CD4-positive, CD25-positive, alpha-beta regulatory T cell (primary cell): ENCODE results near the gene TAGLN3. TPM values are rescaled to one million over a fixed set of nuclear protein-coding genes. Genes with fewer than 3 reads are reported as not detected.
"Not testable (repeated sequence)": the region's sequence is repeated elsewhere in the genome, so short reads cannot be mapped to it uniquely, and the experiment has no call there.

Experiments used
- ATAC-seq, 2 donors: fragments of 150-1000 bp; cut with Tn5 transposase; one replicate each; pipeline ENCODE4 v1.10.0; 2021; ENCODE audit warnings: low read depth in 2 of 2, moderate number of reproducible peaks in 2 of 2, moderate library complexity in 1 of 2
- DNase-seq, 3 donors: peaks; one replicate each; pipeline versions ENCODE4 v3.0.0 to v3.0.0-alpha.2; 2012 to 2022; ENCODE audit warnings: mixed read lengths in 1 of 3
- H3K27ac ChIP-seq: one replicate; pipeline ENCODE4 v1.7.0; 2013; ENCODE audit warnings: mild to moderate bottlenecking, low read length; ENCODE audit not compliant: insufficient read depth, poor library complexity, severe bottlenecking
- H3K27me3 ChIP-seq: one replicate; pipeline ENCODE4 v1.7.0; 2013; ENCODE audit warnings: low read length; ENCODE audit not compliant: control insufficient read depth, insufficient read depth
- H3K36me3 ChIP-seq: one replicate; pipeline ENCODE4 v1.7.0; 2013; ENCODE audit warnings: mild to moderate bottlenecking, low read length, moderate library complexity; ENCODE audit not compliant: control insufficient read depth, insufficient read depth
- H3K4me1 ChIP-seq: 2 replicates; pipeline ENCODE4 v1.7.0; 2013; ENCODE audit warnings: mild to moderate bottlenecking, low read length; ENCODE audit not compliant: insufficient read depth, control insufficient read depth, poor library complexity, severe bottlenecking
- H3K4me3 ChIP-seq: one replicate; pipeline ENCODE4 v1.7.0; 2013; ENCODE audit warnings: low read depth, mild to moderate bottlenecking, low read length, moderate library complexity
- H3K9me3 ChIP-seq, 2 experiments: 1 replicate in 1 of 2; 2 replicates in 1 of 2; pipeline ENCODE4 v1.7.0; 2013; ENCODE audit warnings: low read length in 2 of 2, mild to moderate bottlenecking in 1 of 2, moderate library complexity in 1 of 2; ENCODE audit not compliant: control insufficient read depth in 2 of 2
- H3K27ac Mint-ChIP-seq, 3 donors: one replicate each; pipeline ENCODE4 v1.8.0; 2020 to 2022; ENCODE audit warnings: mild to moderate bottlenecking in 3 of 3, mixed read lengths in 3 of 3, moderate library complexity in 2 of 3
- H3K27me3 Mint-ChIP-seq: one replicate; pipeline ENCODE4 v1.8.0; 2022; ENCODE audit warnings: mild to moderate bottlenecking, mixed read lengths
- H3K36me3 Mint-ChIP-seq: one replicate; pipeline ENCODE4 v1.8.0; 2020; ENCODE audit warnings: mixed read lengths
- H3K4me1 Mint-ChIP-seq, 4 donors: one replicate each; pipeline ENCODE4 v1.8.0; 2020 to 2022; ENCODE audit warnings: mixed read lengths in 4 of 4, mild to moderate bottlenecking in 1 of 4
- H3K4me3 Mint-ChIP-seq, 4 donors: one replicate each; pipeline ENCODE4 v1.8.0; 2020 to 2022; ENCODE audit warnings: mild to moderate bottlenecking in 4 of 4, mixed read lengths in 4 of 4, moderate library complexity in 3 of 4
- H3K9me3 Mint-ChIP-seq, 7 donors: one replicate each; pipeline ENCODE4 v1.8.0; 2020 to 2022; ENCODE audit warnings: mixed read lengths in 7 of 7, mild to moderate bottlenecking in 3 of 7, moderate library complexity in 2 of 7
- polyA plus RNA-seq, 4 donors: library from polyadenylated mRNA; unstranded; fragments of 300-500 nt; fragmentation: Illumina TruSeq; gene quantifications; one replicate each; pipeline ENCODE4 v1.2.3, GENCODE V29; 2021
- total RNA-seq: library from RNA; stranded (reverse); gene quantifications from one replicate; pipeline ENCODE4 v1.2.3, GENCODE V29; 2022

The TAGLN3 gene
- total and polyA plus RNA-seq, 5 donors from 2014 or later: not detected

GRCh38 chr3:112030901-112031300 lies 32.2 kb downstream of the TAGLN3 start:
- Mint-ChIP-seq H3K4me3 (no peak overlapping the region), H3K27me3 (peaks cover 10% of the 10 kb centered on the region), H3K36me3 (no peaks in the 10 kb centered on the region), H3K9me3 (peaks cover 0 to 12% (median 0%) of the 10 kb centered on the region in 7 donors), H3K27ac (no peak overlapping the region), H3K4me1 (no peaks in the 10 kb centered on the region)
- no peak overlapping the region for H3K27ac ChIP-seq
- no peaks in the 10 kb centered on the region for H3K4me1 ChIP-seq
- no peak for ATAC-seq
- H3K4me3 ChIP-seq: no peak overlapping the region
- no peak for DNase-seq
- no peaks in the 10 kb centered on the region for H3K9me3 ChIP-seq
- H3K36me3 ChIP-seq: no peaks in the 10 kb centered on the region
- H3K27me3 ChIP-seq: peaks cover 5% of the 10 kb centered on the region

DNA sequence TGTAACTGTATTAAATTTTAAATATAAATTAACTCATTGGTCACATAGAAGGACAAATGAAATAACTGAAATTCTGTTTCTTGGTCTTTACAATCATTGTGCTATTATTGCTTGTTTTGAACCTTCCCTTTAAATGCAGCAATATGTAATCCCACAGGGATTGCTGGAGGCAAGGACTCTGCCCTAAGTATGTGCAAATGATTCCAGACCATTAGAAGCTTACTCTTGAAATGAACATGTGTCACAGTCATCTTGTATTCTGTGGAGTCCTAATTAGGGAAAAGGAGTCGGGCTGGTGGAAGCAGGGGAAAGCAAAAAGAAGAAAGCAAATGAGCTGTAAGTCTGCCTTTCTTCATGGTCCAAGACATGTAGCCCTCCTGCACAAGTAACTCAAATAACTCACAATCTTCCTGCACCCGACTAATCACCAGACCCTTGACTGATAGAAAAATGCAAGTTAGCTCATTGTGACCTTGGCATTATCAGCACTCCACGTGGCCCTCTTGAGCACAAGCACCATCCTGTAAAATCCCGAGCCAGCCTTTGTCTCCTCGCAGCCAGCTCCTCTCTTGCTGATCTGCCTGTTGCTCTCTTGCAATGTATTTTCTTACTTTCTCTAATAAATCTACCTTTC lies 33.5 kb downstream of the TAGLN3 start:
- Mint-ChIP-seq H3K36me3 (no peaks in the 10 kb centered on the region), H3K4me3 (no peak overlapping the region)

GRCh38 chr3:112034436-112034835 lies 35.7 kb downstream of the TAGLN3 start, which contains the start of gene TMPRSS7:
TSS of gene TMPRSS7 (plus strand) at chr3:112034736. CDS start at chr3:112034846, 110 bp downstream.
- H3K27me3 ChIP-seq: peaks cover 6% of the 10 kb centered on the region
- no peaks in the 10 kb centered on the region for H3K4me1 ChIP-seq
- no peaks in the 10 kb centered on the region for H3K36me3 Mint-ChIP-seq
- H3K9me3 ChIP-seq: no peaks in the 10 kb centered on the region
- peaks cover 12% of the 10 kb centered on the region for H3K27me3 Mint-ChIP-seq
- no peak within 1 kb of the TSS for H3K4me3 ChIP-seq
- no peak within 1 kb of the TSS for H3K27ac ChIP-seq
- DNase-seq (no peak), ATAC-seq (no peak)
- H3K36me3 ChIP-seq: no peaks in the 10 kb centered on the region
- no peak within 1 kb of the TSS for H3K4me3 Mint-ChIP-seq
- no peak within 1 kb of the TSS for H3K27ac Mint-ChIP-seq
- H3K9me3 Mint-ChIP-seq: peaks cover 0 to 12% (median 0%) of the 10 kb centered on the region in 7 donors
- no peaks in the 10 kb centered on the region for H3K4me1 Mint-ChIP-seq

More for the DNA sequence above, 33.5 kb downstream of the TAGLN3 start:
- no peaks in the 10 kb centered on the region for H3K4me1 Mint-ChIP-seq
- peaks cover 0 to 12% (median 0%) of the 10 kb centered on the region in 7 donors for H3K9me3 Mint-ChIP-seq
- H3K27ac Mint-ChIP-seq: no peak overlapping the region
- no peak overlapping the region for H3K4me3 ChIP-seq
- no peaks in the 10 kb centered on the region for H3K36me3 ChIP-seq
- H3K27me3 ChIP-seq: peaks cover 5% of the 10 kb centered on the region
- no peaks in the 10 kb centered on the region for H3K4me1 ChIP-seq
- no peak for DNase-seq
- H3K27me3 Mint-ChIP-seq: peaks cover 12% of the 10 kb centered on the region
- no peaks in the 10 kb centered on the region for H3K9me3 ChIP-seq
- no peak overlapping the region for H3K27ac ChIP-seq
- ATAC-seq: no peak

DNA sequence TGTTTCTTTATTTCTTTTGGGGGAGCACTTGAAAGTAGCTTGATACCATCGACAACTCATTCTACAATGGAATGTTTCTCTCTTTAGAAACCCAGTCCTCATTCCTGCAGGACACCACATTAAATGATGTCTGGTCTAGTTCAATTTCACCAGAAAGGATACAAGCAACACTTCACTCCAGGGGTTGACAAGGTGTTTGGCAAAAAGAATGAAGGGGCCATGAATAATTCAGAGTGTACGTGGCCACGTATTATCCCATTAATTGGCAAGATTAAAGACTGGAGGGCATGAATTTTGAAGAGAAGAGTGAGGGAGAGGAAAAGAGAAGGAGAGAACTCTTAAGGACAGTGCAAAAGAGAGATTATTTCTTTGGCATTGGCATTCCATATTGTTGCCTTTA lies 36.5 kb downstream of the TAGLN3 start:
- peaks cover 12% of the 10 kb centered on the region for H3K27me3 Mint-ChIP-seq
- Histone ChIP-seq H3K36me3 (no peaks in the 10 kb centered on the region), H3K27me3 (peaks cover 6% of the 10 kb centered on the region), H3K9me3 (no peaks in the 10 kb centered on the region), H3K4me3 (no peak overlapping the region), H3K27ac (no peak overlapping the region), H3K4me1 (no peaks in the 10 kb centered on the region)
- H3K4me1 Mint-ChIP-seq: no peaks in the 10 kb centered on the region
- H3K9me3 Mint-ChIP-seq: peaks cover 0 to 12% (median 0%) of the 10 kb centered on the region in 7 donors
- no peak overlapping the region for H3K27ac Mint-ChIP-seq
- DNase-seq (no peak), ATAC-seq (no peak)
- H3K4me3 Mint-ChIP-seq: no peak overlapping the region
- H3K36me3 Mint-ChIP-seq: no peaks in the 10 kb centered on the region

DNA sequence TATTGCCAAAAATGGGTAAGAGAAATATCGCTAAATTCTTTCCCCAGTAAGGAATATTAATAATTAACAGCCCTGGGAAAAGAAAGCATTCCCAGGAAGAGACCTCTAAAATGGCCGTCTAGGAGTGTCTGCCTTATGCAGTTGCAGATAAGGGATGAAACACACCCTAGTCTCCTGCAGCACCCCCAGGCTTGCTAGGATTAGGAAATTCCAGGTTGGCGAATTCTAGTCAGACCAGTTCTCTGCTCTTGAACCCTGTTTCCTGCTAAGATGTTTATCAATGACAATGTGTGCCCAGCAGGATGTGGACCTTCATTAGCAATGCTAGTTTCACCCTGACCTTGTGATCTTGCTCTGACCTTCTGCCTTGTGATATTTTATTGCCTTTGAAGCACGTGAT lies 38.5 kb downstream of the TAGLN3 start:
- not testable (repeated sequence) for H3K4me1 Mint-ChIP-seq, H3K9me3 Mint-ChIP-seq, H3K27ac ChIP-seq, ATAC-seq, H3K36me3 Mint-ChIP-seq, H3K4me3 ChIP-seq, DNase-seq, H3K36me3 ChIP-seq, H3K27ac Mint-ChIP-seq, H3K9me3 ChIP-seq, H3K4me1 ChIP-seq, H3K4me3 Mint-ChIP-seq
- peaks cover 22% of the 10 kb centered on the region for H3K27me3 Mint-ChIP-seq
- peaks cover 11% of the 10 kb centered on the region for H3K27me3 ChIP-seq

DNA sequence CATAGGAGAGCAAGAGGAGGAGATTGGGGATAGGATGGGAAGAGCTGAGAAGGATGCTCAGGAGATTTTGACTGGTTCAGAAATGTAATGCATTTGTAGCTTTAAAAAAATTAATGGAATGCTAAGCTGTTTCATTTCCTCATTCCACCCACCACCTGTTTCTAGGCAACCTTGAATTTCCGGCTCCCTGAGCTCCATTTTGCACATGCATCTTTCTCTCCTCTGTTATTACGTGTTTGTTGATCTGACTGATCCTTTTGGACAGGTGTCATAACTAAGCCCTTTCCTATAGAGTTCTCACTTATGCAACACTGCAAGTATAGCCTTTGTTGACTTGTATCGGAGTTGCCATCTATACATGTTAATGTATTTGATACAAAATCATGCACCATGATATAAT lies 40.1 kb downstream of the TAGLN3 start:
- peaks cover 17% of the 10 kb centered on the region for H3K27me3 Mint-ChIP-seq
- H3K9me3 ChIP-seq: no peaks in the 10 kb centered on the region
- no peak overlapping the region for H3K4me3 ChIP-seq
- H3K27me3 ChIP-seq: peaks cover 11% of the 10 kb centered on the region
- H3K36me3 ChIP-seq: no peaks in the 10 kb centered on the region
- DNase-seq (no peak), ATAC-seq (no peak)
- H3K36me3 Mint-ChIP-seq: no peaks in the 10 kb centered on the region
- no peaks in the 10 kb centered on the region for H3K4me1 ChIP-seq
- H3K27ac ChIP-seq: no peak overlapping the region
- H3K4me1 Mint-ChIP-seq: no peaks in the 10 kb centered on the region
- H3K9me3 Mint-ChIP-seq: peaks cover 0 to 3% (median 0%) of the 10 kb centered on the region in 7 donors
- H3K27ac Mint-ChIP-seq: no peak overlapping the region
- H3K4me3 Mint-ChIP-seq: no peak overlapping the region

DNA sequence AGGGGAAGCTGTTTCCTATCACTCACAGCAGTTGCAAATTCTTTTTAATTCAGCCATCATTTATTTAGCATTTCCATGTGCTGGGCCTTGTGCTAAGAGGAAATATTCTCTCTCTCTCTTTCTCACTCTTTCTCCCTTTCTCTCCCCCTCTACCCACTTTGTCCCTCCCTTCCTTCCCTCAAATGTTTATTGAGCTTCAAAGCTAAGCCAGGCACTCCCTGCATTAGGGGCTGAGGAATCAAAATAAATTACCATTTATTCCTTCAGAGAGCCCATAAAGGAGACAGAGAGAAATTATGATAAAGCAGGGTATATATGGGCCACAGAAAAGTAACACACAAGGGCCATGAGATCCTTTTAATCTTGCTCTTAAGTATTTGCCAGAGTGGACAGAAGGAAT lies 42.6 kb downstream of the TAGLN3 start:
- H3K9me3 Mint-ChIP-seq: no peaks in the 10 kb centered on the region
- DNase-seq: no peak
- Histone ChIP-seq H3K36me3 (no peaks in the 10 kb centered on the region), H3K4me3 (no peak overlapping the region), H3K4me1 (no peaks in the 10 kb centered on the region), H3K27me3 (peaks cover 11% of the 10 kb centered on the region), H3K27ac (no peak overlapping the region), H3K9me3 (no peaks in the 10 kb centered on the region)
- no peak overlapping the region for H3K4me3 Mint-ChIP-seq
- no peaks in the 10 kb centered on the region for H3K36me3 Mint-ChIP-seq
- no peaks in the 10 kb centered on the region for H3K4me1 Mint-ChIP-seq
- H3K27me3 Mint-ChIP-seq: peaks cover 17% of the 10 kb centered on the region
- H3K27ac Mint-ChIP-seq: no peak overlapping the region
- no peak for ATAC-seq

DNA sequence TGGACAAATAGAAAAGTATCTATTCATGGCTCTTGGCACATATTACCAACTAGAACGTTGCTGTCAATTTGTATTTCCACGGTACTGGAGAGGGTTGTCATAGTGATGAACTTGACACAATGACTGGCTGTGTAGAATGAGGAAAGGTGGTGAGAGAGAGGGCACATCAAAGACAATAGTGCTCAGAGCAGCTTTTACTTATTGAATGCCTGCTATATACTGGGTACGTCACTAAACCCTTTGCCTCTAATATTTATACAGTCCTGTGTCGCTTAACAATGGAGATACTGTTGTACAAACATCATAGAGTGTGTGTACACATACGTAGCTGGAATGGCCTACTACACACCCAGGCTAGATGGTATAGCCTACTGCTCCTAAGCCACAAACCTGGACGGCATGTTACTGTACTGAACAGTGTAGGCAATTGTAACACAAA lies 44.1 kb downstream of the TAGLN3 start:
- no peaks in the 10 kb centered on the region for H3K9me3 ChIP-seq
- Mint-ChIP-seq H3K27me3 (peaks cover 10% of the 10 kb centered on the region), H3K27ac (no peak overlapping the region), H3K4me1 (peaks cover 0 to 4% (median 0%) of the 10 kb centered on the region in 4 donors), H3K4me3 (no peak overlapping the region), H3K9me3 (no peaks in the 10 kb centered on the region), H3K36me3 (no peaks in the 10 kb centered on the region)
- no peaks in the 10 kb centered on the region for H3K4me1 ChIP-seq
- no peak for DNase-seq
- no peak for ATAC-seq
- no peaks in the 10 kb centered on the region for H3K36me3 ChIP-seq
- H3K27me3 ChIP-seq: peaks cover 13% of the 10 kb centered on the region
- no peak overlapping the region for H3K27ac ChIP-seq
- H3K4me3 ChIP-seq: no peak overlapping the region
